Body of pancreas (tissue), 4 donors: ENCODE results near the gene ACAD10.

ENCODE experiments used
- CTCF ChIP-seq, 7 experiments: fragments of 450-650 bp in 4 of 7; fragments of 200-600 bp in 3 of 7; sonication (generic) in 3 of 7; IDR thresholded peaks; one replicate each; pipeline ENCODE4 v1.5.1; 2016 to 2019; ENCODE audit warnings: antibody characterized with exemption in 7 of 7
- POLR2A ChIP-seq, 3 donors: fragments of 450-650 bp; IDR thresholded peaks; one replicate each; pipeline ENCODE4 v1.6.1; 2016; ENCODE audit warnings: antibody characterized with exemption in 3 of 3, mild to moderate bottlenecking in 2 of 3

- TF ChIP-seq CTCF (IDR thresholded peaks at IDR 0.05), result no peak
- TF ChIP-seq POLR2A (IDR thresholded peaks at IDR 0.05), result no peak
Observed at GRCh38 chr12:111756196-111756595, 70.3 kb downstream of the ACAD10 start.
